Myocyte (in vitro differentiated cells): Measurements from ENCODE around the gene SPAG8. TPM values are rescaled to one million over a fixed set of nuclear protein-coding genes. Genes with fewer than 3 reads are reported as not detected.

ENCODE experiments used
- DNase-seq: peaks from one replicate; pipeline ENCODE4 v3.0.0-alpha.2; 2012; ENCODE audit warnings: low read depth
- total RNA-seq: library from RNA; depleted of rRNA; stranded (reverse); fragments of >200 nt; gene quantifications from 2 replicates; pipeline ENCODE4 v1.2.3, GENCODE V29; 2014

SPAG8 gene
- total RNA-seq, 1 donor from 2014 or later = 3.4 TPM

DNA sequence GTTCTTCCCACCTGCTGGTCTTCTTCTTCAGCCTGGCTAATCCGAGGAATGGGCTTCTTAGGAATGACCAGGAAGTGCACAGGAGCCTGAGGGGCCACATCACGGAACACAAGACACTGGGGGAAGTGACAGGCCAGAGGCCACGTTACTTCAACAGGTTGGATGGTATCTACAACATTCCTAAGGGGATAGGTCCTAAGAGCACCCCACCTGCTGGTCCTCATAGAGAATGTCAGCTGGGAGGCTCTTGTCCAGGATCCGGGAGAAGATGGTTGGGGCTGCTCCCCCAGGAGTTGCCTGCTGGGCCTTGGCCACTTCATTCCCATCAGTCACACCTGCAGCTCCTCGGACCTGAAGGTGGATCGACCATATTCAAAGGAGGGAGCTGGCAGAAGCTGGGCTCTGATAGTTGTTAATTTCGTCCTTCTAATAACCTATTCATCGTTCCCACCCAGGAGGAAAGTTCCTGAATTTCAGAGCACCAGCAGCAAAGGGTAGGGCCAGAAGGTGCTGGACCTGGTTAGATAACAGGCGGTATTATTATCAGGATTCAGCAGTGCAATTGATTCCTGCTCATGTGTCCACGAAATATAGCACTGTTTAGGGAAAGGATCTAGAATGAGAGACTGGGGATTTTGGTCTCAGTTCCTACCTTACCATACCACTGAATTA is 1.5 kb upstream of the SPAG8 start:
- peak; percentile 33 for DNase-seq

DNA sequence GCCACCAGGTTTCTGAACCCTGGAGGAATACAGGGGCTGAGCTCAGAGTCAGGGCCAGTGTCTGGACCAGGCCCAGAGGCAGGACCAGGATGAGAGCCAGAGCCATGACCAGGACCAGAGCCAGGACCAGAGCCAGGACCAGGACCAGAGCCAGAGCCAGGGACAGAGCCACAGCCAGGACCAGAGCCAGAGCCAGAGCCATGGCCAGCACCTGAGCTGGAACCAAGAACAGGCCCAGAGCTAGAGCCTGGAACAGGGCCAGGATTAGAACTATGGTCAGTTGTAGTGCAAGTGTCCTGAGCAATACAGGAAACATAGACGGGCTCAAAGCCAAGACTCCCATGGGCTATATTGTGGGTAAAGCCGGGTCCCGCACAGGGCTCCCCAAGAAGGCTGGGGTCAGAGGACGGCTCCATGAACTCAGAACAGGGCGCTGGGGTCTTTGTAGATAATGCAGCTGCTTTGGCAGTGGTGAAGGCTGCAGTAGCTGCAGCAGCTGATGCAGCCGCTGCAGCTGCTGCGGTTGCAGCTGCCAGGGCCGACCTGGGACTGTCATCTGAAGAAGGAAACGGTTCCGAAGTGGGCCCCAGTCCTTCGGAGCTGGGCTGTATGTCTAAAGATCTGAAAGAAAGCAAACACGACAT is 559 bp downstream of the SPAG8 start:
- DNase-seq = no peak

DNA sequence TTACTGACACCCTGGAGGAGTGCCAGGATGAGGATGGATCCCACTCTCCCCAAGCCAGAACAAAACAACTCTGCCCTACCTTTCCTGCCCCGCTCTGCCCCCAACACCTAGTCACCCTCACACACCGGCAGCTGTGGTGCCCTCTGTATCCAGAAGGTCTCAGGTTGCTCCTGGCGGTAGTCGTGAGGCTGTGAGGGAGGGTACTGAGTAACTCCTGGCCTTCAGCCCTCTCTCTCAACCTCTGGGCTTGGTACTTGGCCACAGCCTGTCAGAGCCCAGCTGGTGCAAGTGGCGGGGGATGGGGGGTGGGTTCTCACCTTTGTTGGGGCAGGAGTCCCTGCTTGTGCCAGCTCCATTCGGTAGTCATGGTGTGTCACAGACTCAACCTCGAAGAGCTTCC is 1.9 kb downstream of the SPAG8 start:
- no peak for DNase-seq

DNA sequence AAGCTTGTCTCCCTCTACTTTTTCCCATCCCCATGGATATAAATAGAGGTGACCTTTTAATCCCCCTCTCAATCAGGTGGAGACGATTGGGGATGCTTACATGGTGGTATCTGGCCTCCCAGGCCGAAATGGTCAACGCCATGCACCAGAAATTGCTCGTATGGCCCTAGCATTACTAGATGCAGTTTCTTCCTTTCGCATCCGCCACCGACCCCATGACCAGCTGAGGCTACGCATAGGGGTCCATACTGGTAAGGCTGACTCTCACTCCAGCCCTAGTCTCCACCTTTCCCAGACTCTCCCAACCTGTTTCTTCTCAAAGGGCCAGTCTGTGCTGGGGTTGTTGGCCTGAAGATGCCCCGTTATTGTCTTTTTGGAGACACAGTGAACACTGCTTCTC is 3.6 kb downstream of the SPAG8 start:
- DNase-seq = no peak

DNA sequence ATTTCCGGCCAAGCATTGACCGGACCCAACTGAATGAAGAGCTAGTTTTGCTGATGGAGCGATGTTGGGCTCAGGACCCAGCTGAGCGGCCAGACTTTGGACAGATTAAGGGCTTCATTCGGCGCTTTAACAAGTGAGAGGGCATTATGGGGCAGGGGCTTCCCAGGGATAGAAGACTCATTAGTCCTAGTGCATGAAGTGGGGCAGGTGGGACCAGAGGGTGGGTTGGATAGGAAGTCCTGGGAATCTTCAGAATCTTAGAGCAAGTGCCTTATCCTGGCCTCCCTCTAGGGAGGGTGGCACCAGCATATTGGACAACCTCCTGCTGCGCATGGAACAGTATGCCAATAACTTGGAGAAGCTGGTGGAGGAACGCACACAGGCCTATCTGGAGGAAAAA is 6.0 kb downstream of the SPAG8 start:
- DNase-seq = no peak

DNA sequence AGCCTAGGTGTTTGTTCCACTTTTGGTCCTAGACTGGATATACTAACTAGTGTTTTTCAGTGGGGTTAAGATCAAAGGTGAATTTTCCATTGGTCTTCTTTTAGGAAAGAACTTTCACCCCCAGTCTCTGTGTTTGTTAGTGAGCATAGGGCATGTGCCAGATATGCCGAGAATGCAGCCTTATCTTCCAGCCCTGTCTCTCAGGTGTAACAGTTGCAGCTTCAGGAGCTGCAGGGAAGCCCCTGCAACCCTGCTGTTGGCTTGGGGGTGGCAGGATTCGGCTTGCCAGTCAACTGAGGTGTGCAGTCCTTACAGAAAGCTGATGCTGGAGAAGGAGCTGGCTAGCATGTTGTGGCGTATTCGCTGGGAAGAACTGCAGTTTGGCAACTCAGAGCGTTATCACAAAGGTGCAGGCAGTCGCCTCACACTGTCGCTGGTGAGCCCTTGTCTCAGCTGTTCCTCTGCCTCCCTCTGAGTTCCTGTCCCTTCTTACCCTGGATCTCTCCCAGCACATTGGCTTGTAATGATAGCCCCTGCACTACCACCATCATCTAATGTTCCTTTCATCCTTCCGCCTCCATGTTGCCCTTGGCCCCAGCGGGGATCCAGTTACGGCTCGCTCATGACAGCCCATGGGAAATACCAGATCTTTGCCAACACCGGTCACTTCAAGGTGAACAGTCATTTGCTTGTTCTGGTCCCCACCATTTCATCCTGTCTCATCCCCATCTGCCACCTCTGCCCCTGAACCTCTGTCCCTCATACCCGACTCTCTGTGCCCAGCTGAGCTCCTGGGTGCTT is 10.5 kb downstream of the SPAG8 start:
- no peak for DNase-seq

DNA sequence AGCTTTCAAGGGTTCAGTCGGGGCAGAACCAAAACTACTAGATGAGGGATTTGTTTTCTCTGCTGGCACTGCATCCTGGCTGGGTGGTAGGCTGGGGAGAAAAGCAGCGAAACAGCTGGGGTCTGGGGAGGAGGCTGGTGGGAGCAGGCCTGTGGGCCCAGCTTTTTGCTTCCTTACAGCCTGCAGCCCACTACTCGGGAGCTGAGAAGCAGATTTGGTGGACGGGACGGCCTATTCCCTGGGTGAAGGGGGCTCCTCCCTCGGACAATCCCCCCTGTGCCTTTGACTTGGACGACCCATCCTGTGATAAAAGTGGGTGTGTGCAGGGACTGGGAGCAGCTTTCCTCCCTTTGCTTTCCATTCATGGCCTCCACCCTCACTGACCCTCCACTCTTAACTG is 11.5 kb downstream of the SPAG8 start:
- DNase-seq = no peak

DNA sequence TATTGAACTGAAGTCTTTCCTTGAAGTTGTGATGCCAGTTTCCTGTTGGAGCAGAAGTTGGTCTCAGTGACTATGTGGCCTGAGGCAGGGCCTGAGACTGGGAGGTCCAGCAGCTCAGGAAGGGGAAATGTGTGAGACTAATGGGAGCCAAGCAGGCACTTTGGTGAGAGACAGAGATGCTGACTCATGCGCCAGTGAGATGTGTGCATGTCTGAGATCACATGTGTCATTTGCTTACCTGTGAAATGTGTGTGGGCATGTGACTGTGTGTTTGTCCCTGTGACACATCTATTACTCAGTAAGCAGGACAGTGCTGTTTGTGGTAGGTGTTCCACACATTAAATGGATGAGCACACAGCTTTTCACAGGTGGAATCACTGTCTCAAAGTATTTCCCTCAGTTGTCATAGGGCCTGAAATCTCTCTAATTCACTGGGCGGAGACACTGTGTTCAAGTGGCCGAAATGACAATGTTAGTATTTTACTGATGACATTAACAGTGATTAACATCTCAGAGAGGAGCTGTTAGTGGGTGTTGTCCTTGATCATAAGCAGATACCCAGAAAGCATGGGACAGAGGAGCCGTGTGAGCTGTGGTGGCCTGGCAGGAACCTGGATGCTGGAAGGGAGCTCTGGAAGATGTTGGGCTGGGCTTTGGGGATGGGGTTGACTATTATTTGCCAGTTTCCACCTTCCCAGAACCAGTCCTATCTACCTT is 13.2 kb downstream of the SPAG8 start:
- no peak for DNase-seq

DNA sequence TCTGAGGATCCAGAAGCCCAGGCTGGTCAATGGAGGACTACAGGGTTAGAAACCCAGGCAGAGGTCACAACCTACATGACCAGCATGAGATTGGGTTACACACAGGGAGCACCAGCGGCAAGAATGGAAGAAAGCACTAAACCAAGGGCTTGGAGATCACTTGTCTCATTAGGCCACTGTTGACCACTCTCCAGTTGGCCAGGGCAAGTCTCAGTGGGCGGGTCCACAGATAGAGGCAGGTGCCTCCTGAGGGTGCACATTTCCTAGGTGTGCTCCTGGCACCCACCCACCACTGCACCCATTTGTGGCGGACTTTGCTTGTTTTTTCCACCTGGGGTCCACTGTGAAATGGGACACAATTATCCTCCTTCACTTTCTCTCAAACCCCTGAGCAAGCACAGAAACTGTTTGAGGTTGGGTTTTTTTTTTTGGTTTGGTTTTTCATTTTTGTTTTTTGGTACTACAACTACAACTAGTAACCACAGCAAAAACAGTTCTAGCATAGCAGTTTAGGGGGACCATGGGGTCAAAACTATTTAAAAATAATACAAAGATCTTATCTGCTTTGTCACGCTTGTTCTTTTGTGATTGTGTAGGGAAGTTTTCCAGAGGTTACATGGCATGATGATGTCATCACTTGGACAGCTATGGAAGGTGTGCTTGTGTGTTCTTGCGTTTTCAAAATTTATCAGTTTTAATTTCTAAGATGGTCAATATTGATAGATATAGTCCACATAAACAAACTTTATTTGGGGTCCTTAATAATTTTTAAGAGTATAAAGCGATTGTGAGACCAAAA is 14.6 kb downstream of the SPAG8 start:
- DNase-seq = peak; percentile 28

DNA sequence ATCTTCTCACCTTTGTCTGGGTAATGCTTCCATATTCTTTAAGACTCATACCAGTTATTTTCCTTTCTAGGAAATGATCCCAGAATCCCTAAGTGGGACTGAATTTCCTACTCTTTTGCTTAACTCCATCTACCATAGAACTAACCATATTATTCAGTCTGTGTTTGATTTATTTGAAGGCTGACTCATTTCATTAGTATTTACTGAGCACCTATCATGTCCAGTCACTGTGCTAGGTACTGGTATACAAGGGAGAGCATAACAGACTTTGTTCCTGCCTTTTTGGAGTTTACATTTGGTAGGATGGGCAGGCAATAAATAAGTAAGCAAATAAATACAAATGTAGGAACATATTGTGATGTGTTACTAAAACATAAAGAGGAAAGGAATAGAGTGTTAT is 16.4 kb downstream of the SPAG8 start:
- no peak for DNase-seq

DNA sequence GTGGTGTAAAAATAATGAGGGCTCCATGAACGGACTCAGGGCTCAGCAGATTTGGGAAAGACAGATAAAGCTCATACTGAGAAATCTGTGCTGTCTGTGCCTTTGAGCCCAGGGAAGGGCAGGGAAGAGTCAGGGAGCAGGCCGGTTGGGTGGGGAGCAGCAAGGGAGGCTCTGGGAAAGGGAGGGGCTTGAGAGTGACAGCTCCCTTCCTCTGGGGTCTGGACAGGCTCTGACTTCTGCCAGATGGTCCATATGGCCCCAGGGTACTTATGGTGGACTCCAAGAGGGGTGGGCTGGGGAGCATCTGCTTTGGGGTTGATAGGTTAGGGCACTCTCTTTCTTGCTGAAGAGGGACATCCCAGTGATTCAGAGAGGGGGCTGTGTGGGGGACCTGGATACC is 18.6 kb downstream of the SPAG8 start:
- no peak for DNase-seq

DNA sequence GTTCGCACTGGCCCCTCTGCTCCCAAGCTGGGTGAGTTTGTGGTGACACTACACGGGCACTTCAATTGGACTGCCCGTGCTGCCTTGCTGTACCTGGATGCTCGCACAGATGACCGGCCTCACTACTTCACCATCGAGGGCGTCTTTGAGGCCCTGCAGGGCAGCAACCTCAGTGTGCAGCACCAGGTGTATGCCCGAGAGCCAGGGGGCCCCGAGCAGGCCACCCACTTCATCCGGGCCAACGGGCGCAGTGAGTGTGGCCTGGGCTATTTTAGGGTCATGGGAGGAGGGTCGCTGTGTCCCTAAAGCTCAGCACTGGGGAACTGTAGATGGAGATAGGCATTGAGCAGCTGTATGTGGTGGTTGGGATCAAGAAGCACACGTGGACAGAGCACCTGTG is 19.2 kb downstream of the SPAG8 start:
- DNase-seq = no peak

DNA sequence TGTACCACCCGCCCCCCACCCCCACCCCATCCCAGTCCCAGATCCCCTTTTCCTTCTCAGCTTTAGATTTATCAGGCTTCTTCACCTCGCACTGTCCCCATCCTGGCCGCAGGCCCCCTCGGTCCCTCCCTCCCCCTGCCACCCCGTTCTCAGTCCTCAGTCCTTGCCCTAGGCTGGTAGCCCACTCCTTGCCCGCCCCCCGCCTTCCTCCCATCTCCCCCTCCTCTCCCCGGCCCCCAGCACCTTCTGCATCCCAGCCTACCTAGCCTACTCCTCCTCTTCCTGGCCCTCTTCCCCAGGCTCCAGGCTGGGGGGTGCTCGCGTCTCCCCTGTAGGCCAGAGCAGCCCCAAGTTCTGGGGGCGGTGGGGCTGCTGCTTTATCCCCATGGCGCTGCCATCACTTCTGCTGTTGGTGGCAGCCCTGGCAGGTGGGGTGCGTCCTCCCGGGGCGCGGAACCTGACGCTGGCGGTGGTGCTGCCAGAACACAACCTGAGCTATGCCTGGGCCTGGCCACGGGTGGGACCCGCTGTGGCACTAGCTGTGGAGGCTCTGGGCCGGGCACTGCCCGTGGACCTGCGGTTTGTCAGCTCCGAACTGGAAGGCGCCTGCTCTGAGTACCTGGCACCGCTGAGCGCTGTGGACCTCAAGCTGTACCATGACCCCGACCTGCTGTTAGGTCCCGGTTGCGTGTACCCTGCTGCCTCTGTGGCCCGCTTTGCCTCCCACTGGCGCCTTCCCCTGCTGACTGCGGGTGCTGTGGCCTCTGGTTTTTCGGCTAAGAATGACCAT is 19.8 kb downstream of the SPAG8 start:
- DNase-seq = no peak

DNA sequence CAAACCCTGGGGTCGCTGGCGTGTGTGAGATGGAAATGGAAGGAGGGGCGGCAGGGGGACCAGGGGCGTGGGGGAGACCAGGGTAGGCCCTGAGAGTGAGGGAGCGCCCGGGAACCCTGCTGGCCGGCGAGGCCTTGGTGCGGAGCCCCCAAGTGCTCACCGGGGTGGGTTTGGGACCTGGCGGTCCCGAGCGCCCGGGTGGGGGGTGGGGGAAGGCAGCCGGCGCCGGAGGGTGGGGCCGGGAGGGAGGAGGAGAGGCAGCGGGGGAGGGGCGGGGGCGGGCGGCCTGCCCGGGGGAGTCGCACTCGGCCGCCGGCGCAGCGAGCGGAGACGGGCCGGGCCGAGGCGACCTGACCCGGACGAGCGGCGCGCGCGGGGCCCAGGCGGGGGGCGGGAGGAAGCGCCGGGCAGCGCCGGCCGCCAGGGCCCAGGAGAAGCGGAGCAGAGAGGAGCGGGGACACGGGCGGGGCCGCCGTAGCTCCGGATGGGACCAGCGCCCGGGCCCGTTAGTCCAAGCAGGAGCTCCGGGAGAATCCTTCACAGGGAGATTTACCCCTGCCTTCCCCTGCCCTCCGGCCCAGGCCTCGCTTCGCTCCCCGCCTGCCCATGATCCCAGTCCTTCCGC is 20.7 kb downstream of the SPAG8 start, which contains the start of gene NPR2:
Gene NPR2 (plus strand): TSS at position 295 of the 625 bp plus-strand sequence. CDS start 818 bp downstream, outside the sequence.
- DNase-seq = peak; percentile 58

DNA sequence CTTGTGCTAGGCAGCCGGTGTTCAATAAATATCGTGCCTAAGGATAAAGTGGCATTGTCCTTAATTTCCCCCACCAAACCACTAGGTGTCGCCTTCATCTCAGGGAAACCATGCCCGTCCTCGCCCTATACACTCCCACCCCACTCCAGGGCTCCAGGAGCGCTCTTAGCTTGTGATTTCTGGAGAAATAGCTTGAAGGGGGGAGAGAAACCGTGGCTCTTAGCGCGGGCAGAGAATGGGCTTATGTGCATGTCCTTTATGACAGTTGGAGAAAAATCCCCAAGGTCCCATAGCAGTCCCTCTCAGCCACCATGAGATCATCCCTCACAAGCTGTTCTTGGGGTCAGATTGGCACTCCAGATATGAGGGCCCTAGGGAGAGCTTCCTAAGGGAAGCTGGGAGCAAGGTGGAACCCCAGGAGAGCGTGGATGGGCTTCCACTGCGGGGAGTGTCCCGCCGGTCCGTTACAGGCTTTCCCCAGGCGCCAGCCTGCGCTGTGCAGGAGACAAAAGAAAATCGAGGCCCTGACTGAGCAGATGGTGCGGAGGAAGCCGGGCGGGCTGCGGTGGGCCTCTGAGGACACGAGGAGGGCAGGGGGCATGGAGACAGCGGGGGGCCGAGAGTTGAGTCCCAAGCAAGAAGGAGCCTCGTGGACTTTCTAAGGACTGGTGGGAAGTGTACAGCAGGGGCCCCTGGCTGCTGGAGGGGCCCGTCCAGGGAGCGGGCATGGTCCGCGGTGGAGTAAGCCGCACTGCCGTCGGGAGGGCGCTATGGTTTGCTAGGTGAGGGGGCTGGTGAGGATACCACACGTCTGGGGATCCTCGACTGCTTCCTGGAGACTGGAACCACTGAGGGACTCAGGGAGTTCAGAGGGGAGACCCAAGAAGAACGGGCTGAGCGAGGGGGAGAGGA is 21.4 kb downstream of the SPAG8 start:
- DNase-seq = peak; percentile 85

DNA sequence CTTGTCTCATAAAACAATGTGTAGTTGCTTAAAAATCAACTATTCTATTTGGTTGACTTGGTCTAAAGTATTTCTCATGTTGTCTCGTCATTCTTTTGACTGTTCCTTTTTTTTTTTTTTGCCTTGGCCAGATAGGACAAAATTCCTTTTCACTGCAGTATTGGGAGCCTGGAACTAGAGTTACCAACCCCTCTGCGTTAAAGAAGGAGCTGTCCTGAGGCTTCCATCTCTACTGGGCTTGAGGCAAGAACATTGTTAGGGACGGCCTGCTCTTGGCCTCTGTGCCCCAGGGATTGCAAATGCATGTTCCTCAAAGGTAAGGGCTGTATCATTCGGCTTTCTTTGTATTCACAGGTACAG is 22.1 kb downstream of the SPAG8 start:
- no peak for DNase-seq

DNA sequence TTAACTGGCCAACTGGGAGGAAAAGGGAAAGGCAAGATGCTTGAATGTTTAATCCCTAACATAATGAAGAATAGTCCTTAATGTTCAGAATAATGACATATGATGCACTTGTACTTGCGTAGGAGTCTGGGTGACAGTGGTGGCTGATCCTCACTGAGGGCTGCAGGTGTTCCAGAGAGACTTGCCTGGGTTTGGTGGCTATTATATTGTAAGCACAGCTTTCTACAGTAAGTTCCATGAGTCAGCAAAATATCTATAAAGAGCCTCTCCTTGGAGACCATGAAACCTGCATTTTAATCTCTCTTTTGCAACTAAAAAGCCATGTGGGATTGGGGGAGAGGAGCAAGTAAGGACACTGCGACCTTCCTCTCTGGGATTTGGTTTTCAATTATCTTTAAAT is 22.5 kb downstream of the SPAG8 start:
- no peak for DNase-seq

DNA sequence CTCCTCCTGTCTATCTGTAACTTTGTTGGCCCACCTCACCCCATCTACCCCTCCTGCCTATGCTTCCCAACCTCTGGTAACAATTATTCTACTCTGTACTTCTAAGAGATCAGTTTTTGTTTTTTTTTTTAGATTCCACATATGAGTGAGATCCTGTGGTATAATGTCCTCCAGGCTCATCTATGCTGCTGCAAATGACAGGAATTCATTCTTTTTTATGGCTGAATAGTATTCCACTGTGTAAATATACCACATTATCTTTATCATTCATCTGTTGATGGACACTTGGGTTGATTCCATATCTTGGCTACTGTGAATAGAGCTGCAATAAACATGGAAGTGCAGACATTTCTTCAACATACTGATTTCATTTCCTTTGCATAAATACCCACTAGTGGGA is 28.6 kb downstream of the SPAG8 start:
- DNase-seq = no peak

DNA sequence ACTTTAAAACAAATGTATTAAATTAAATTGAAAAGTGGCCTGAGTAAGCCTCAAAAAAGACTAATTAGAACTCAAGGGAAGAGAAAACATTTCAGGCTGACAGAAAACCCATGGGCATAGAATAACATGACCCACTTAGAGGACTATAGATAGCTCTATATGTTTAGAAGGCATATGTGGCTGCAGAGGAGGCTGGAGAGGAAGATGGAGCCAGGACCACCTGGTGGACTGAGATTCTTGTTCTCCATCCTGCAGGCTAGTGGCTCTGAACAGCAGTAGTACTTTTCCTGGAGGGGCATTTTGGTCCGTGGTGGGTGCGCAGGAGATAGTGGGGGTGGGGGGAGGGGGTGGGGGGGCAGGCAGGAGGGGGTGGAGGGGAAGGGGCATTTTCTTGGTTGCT is 31.0 kb downstream of the SPAG8 start:
- DNase-seq = no peak
